Aorta (tissue), 5 donors: Measurements from ENCODE around the gene CHD5. TPM values are rescaled to one million over a fixed set of nuclear protein-coding genes. Genes with fewer than 3 reads are reported as not detected.

Experiments used
- ATAC-seq: fragments of 200-7000 bp; cut with Tn5 transposase; one replicate; pipeline ENCODE4 v1.9.1; 2022; ENCODE audit warnings: moderate library complexity; ENCODE audit not compliant: low FRiP score
- DNase-seq, 2 donors: peaks; one replicate each; pipeline ENCODE4 v3.0.0-alpha.2; 2020
- H3K27ac ChIP-seq, 2 donors: one replicate each; pipeline ENCODE4 v1.5.1; 2013; ENCODE audit warnings: low read length in 2 of 2, mild to moderate bottlenecking in 2 of 2, moderate library complexity in 2 of 2, control low read depth in 1 of 2, inconsistent platforms in 1 of 2, low read depth in 1 of 2
- H3K27me3 ChIP-seq, 2 donors: one replicate each; pipeline ENCODE4 v1.6.1; 2013; ENCODE audit warnings: control low read depth in 1 of 2, low read length in 1 of 2, mild to moderate bottlenecking in 1 of 2, moderate library complexity in 1 of 2; ENCODE audit not compliant: insufficient read depth in 2 of 2, control insufficient read depth in 1 of 2
- H3K36me3 ChIP-seq, 2 donors: one replicate each; pipeline ENCODE4 v1.6.1; 2013; ENCODE audit warnings: control low read depth in 1 of 2, low read length in 1 of 2, mild to moderate bottlenecking in 1 of 2; ENCODE audit not compliant: insufficient read depth in 2 of 2, control insufficient read depth in 1 of 2
- H3K4me1 ChIP-seq, 2 donors: one replicate each; pipeline ENCODE4 v1.6.1; 2013; ENCODE audit warnings: low read length in 2 of 2, control low read depth in 1 of 2, mild to moderate bottlenecking in 1 of 2, moderate library complexity in 1 of 2; ENCODE audit not compliant: insufficient read depth in 2 of 2, control insufficient read depth in 1 of 2
- H3K4me3 ChIP-seq, 2 donors: one replicate each; pipeline ENCODE4 v1.5.1; 2013; ENCODE audit warnings: low read length in 2 of 2, control low read depth in 1 of 2, mild to moderate bottlenecking in 1 of 2
- H3K9me3 ChIP-seq: one replicate; pipeline ENCODE4 v1.6.1; 2013; ENCODE audit warnings: mild to moderate bottlenecking, low read length; ENCODE audit not compliant: control insufficient read depth
- WGBS, 2 donors: extraction: QIAGEN DNeasy Blood & Tissue Kit; methylation state at CpG; one replicate each; pipeline ENCODE4 v1.1.7; 2013; 5-methylcytosine and 5-hydroxymethylcytosine counted together
- intact Hi-C, 2 donors: fragments of 100-400 bp; cut with DNase I; formaldehyde crosslinking; loops; one replicate each; pipeline versions ENCODE4 v1.14.2 to v1.15.0; 2022
- polyA plus RNA-seq, 2 donors: library from polyadenylated mRNA; stranded (reverse); fragments of 200-250 nt; gene quantifications; one replicate each; pipeline ENCODE4 v1.2.3, GENCODE V29; 2013
- total RNA-seq, 2 donors: library from RNA; stranded (reverse); fragmentation: NEBNext Ultra II Directional; extraction: Animal tissue kit (Norgen Biotek cat#: 25700); gene quantifications; one replicate each; pipeline ENCODE4 v1.2.1, GENCODE V29; 2021
- donor health status: healthy with polysubstance abuse.
- donor health status: Bipolar disorder and iron deficiency.
- donor health status: DM: no; HTN: no; CAD: no.
- donor health status: DM: no; HTN: no; CAD: no.
- donor health status: DM: yes; HTN: yes; CAD: no.

The CHD5 gene
- total and polyA plus RNA-seq, 4 donors: 0.24 to 2.5 (median 0.32) TPM

GRCh38 chr1:6165027-6165426 is 15.1 kb downstream of the CHD5 start:
- Histone ChIP-seq H3K9me3 (no peaks in the 10 kb centered on the region), H3K4me1 (no peaks in the 10 kb centered on the region), H3K4me3 (no peak overlapping the region), H3K27me3 (no peaks in the 10 kb centered on the region), H3K36me3 (no peaks in the 10 kb centered on the region), H3K27ac (no peak overlapping the region)
- ATAC-seq (no peak), DNase-seq (no peak)
- intact Hi-C loops: no loop called here
- 80 to 84% methylated on average over 6 to 7 of the region's 7 CpGs for WGBS, 2 donors

- WGBS, 2 donors: 72 to 74% methylated on average over 19 of the region's 19 CpGs
- no peak overlapping the region for H3K4me3 ChIP-seq
Observed at GRCh38 chr1:6163973-6164617, 16.0 kb downstream of the CHD5 start.

GRCh38 chr1:6163191-6163972 is 16.7 kb downstream of the CHD5 start:
- 77 to 84% methylated on average over 15 of the region's 15 CpGs for WGBS, 2 donors
- Histone ChIP-seq H3K36me3 (no peaks in the 10 kb centered on the region), H3K4me1 (no peaks in the 10 kb centered on the region), H3K27ac (no peak overlapping the region), H3K4me3 (no peak overlapping the region), H3K9me3 (no peaks in the 10 kb centered on the region), H3K27me3 (no peaks in the 10 kb centered on the region)
- DNase-seq (no peak), ATAC-seq (no peak)
- intact Hi-C loops: no loop called here

More at GRCh38 chr1:6163973-6164617, 16.0 kb downstream of the CHD5 start:
- DNase-seq: no peak
- ATAC-seq: no peak
- H3K9me3 ChIP-seq: no peaks in the 10 kb centered on the region
- H3K36me3 ChIP-seq: no peaks in the 10 kb centered on the region
- H3K4me1 ChIP-seq: no peaks in the 10 kb centered on the region
- H3K27ac ChIP-seq: no peak overlapping the region
- no peaks in the 10 kb centered on the region for H3K27me3 ChIP-seq
- intact Hi-C loops: no loop called here

- intact Hi-C loops: no loop called here
- no peak overlapping the region for H3K27ac ChIP-seq
- ATAC-seq (no peak), DNase-seq (no peak)
- no peaks in the 10 kb centered on the region for H3K9me3 ChIP-seq
- H3K4me3 ChIP-seq: no peak overlapping the region
- H3K4me1 ChIP-seq: no peaks in the 10 kb centered on the region
- WGBS, 2 donors: 60 to 62% methylated on average over 12 to 13 of the region's 13 CpGs
- no peaks in the 10 kb centered on the region for H3K27me3 ChIP-seq
- H3K36me3 ChIP-seq: no peaks in the 10 kb centered on the region
Observed at GRCh38 chr1:6162773-6163172, 17.3 kb downstream of the CHD5 start.

- Histone ChIP-seq H3K9me3 (no peaks in the 10 kb centered on the region), H3K27me3 (no peaks in the 10 kb centered on the region), H3K27ac (no peak overlapping the region), H3K4me1 (no peaks in the 10 kb centered on the region), H3K4me3 (no peak overlapping the region), H3K36me3 (no peaks in the 10 kb centered on the region)
- no peak for DNase-seq
- no peak for ATAC-seq
- intact Hi-C loops: no loop called here
- 79 to 85% methylated on average over 7 of the region's 7 CpGs for WGBS, 2 donors
Observed at GRCh38 chr1:6162341-6162740, 17.8 kb downstream of the CHD5 start.

- no peak overlapping the region for H3K4me3 ChIP-seq
- H3K27ac ChIP-seq: no peak overlapping the region
- H3K36me3 ChIP-seq: no peaks in the 10 kb centered on the region
- no peak for ATAC-seq
- no peaks in the 10 kb centered on the region for H3K9me3 ChIP-seq
- no peaks in the 10 kb centered on the region for H3K4me1 ChIP-seq
- intact Hi-C loops: no loop called here
- DNase-seq: no peak
- 69 to 71% methylated on average over 8 of the region's 8 CpGs for WGBS, 2 donors
- H3K27me3 ChIP-seq: no peaks in the 10 kb centered on the region
Observed at GRCh38 chr1:6158181-6158580, 21.9 kb downstream of the CHD5 start.

GRCh38 chr1:6157528-6158174 is 22.5 kb downstream of the CHD5 start:
- intact Hi-C loops: no loop called here
- Histone ChIP-seq H3K36me3 (no peaks in the 10 kb centered on the region), H3K4me1 (no peaks in the 10 kb centered on the region), H3K27me3 (no peaks in the 10 kb centered on the region), H3K9me3 (no peaks in the 10 kb centered on the region), H3K27ac (no peak overlapping the region), H3K4me3 (no peak overlapping the region)
- 69 to 72% methylated on average over 15 of the region's 15 CpGs for whole genome bisulfite sequencing, 2 donors
- DNase-seq (no peak), ATAC-seq (no peak)

- no peaks in the 10 kb centered on the region for H3K36me3 ChIP-seq
- H3K27me3 ChIP-seq: no peaks in the 10 kb centered on the region
- no peaks in the 10 kb centered on the region for H3K4me1 ChIP-seq
- intact Hi-C loops: no loop called here
- H3K4me3 ChIP-seq: no peak overlapping the region
- H3K9me3 ChIP-seq: no peaks in the 10 kb centered on the region
- ATAC-seq: no peak
- no peak for DNase-seq
- no peak overlapping the region for H3K27ac ChIP-seq
- WGBS, 2 donors: 60 to 61% methylated on average over 2 of the region's 2 CpGs
Observed at GRCh38 chr1:6157132-6157527, 23.0 kb downstream of the CHD5 start.
